C1 segment of cervical spinal cord (tissue), 14 donors: Measurements from ENCODE around the gene INPP5E.
A peak's percentile ranks its signal among the peaks of the same experiment; 100 is the strongest.

ENCODE experiments used
- DNase-seq, 14 donors: peaks; one replicate each; lab custom pipeline; 2025; lab: John Stamatoyannopoulos, UW

Gene INPP5E

DNA sequence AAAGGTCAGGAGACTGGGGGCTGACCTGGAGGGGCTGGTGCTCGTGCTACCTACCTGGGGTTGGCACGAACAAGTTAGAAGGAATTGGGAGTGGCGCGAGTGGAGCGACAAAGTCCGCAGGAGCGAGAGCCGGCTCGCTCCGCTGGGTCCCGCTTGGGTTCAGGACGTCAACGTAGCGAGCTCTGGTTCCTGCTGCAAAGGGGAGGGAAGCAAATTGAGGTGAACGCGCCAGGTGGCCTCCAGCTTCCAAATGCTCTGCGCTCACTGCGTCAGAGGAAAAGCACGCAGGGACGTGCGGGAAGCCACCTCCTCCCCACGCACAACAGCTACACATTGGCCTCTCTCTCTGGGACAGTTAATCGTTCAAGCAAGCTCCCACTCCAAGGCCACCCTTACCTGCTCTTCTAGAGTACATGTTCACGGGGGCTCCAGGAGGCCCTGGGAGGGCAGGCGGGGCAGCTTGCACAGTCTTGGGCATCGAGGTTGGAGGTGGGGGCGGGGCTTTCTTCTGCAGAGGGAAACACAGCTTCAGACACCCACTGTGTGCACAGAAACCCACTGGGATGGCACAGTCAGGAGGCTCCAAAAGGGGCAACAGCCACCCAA is 7.6 kb upstream of the INPP5E start:
- no peak for DNase-seq

DNA sequence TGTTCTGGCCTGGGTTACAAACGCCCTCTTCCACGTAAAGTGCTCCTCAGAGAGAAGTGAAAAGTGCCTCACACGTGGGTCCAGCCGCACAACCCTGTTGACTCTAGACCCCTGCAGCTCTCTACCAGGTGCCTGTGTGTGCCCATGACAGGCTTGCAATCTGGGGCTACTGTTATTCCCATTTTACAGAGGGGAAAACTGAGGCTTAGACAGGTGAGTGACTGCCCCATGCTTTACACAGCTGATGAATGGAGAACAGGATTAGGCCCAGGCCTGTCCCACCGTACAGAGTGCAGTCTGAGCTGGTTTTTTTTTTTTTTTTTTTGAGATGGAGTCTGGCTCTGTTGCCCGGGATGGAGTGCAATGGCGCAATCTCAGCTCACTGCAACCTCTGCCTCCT is 6.2 kb upstream of the INPP5E start:
- no peak for DNase-seq

DNA sequence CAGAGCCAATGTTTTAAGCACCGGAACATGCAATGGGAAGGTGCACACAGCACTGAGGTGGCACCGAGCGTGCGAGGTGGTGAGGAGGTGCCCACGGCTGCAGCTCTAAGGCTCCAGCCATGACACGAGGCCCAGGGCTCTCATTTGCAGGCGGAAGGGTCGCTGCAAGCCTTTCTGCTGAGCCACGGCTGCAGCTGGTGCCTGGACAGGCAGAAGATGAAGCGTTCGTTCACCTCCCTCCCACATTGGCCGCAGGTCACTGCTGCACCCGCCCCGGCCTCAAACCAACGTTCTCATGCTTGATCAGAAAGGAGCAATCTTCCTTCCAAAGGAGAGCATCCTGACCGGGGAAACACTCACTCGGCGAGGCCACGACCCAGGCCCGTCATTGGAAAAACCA is 4.5 kb upstream of the INPP5E start:
- no peak for DNase-seq

DNA sequence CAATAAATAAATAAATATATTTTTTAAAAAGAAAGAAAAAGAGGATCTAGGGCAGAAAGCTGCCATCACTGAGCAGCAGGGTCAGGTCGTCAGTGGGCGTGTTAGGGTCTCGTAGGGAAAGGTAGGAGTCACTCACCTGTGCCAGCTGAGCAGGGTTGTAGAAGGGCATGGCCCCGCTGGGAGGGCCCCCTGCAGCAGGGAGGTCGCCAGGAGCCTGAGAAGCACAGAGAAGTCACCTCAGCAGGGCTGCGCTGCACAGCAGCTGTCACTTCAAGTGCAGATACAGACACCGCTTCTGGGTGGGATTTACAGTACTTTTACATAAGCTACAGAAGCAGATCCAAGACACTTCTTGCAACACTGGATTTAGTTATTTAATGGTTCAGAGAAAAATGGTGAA is 4.0 kb upstream of the INPP5E start:
- no peak for DNase-seq

DNA sequence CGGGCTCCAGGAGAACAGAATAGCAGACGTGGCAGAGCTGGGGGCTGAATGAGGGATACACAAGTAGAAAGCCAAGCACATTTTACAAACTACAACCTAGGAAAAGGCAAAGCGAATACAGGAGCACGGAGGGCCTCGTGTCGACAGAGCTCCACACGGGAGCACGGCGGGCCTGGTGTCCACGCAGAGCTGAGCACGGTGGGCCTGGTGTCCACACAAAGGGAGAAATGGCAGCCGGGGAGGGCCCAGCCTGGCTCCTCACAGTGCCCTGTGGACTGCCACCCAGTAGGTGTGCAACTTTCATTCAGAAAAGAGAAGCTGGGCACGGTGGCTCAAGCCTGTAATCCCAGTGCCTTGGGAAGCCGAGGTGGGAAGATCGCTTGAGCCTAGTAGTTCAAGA is 3.4 kb upstream of the INPP5E start:
- no peak for DNase-seq

DNA sequence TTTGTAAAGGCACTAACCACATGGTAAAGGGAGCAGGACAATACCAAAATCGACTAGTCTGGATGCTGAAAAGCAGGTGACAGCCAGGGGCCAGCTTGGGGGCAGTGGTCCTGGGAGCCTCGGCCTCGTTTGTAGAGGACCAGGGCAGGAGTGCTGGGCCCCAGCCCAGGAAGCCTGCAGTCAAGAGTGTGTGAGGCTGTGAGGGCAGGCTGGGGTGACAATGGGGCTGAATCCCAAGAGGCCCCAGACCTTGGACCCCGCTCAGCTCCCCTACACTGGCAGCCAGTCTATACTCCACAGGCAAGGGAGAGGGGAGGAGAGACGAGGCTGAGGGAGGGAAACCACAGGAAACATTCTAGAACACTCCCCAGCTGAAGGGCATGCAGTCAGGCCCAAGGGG is 2.6 kb upstream of the INPP5E start:
- no peak for DNase-seq

DNA sequence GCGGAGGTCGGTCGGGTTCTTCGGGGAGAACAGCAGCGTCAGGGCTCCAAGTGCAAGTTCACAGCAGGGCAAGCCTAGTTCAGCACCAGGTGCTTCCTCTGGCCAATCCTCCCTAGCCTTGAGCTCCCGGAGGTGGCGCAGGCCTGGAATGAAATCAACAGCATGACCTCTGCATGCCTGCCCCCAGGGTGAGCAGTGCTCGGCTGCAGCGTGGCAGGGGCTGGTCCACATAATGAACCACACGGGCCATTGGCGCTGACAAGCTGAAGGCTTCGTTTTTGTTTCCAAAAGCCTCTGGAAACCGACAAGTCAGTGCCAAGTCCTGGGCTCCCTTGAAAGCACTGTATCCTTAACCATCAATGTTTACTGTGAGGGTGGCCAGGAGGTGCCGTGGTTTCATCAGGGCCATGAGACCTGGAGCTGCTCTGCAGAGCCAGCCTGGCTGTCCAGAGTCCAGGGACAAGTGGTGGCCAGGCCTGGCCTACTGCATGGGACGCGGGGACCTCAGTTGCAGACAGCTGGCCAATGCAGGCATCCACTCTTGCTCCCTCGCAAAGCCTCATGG is 2.1 kb upstream of the INPP5E start:
- peak in 2 of 14 donors; percentile 14 to 57 for DNase-seq

DNA sequence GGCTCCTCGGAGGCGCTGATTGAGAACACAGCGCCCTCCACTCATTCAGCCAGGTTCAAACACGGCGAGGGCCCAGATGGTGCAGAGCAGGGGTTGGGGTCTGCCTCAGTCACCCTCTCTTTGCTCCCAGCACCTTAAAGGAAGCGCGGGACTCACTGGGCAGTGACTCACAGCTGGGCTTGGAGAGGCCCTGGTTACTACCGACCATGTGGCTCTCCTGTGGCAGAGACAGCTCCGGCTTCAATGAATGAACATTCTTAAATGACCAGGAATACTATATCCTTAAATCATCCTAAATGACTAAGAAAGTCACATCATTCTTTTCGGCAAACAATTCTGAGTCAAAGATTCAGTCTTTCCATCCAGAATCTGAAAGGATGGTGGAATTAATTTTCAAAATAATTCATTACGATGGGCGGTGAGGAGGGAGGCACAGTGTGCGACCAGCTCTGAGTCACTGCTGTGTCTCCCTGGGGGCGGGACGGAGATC is 1.6 kb upstream of the INPP5E start:
- DNase-seq: no peak

DNA sequence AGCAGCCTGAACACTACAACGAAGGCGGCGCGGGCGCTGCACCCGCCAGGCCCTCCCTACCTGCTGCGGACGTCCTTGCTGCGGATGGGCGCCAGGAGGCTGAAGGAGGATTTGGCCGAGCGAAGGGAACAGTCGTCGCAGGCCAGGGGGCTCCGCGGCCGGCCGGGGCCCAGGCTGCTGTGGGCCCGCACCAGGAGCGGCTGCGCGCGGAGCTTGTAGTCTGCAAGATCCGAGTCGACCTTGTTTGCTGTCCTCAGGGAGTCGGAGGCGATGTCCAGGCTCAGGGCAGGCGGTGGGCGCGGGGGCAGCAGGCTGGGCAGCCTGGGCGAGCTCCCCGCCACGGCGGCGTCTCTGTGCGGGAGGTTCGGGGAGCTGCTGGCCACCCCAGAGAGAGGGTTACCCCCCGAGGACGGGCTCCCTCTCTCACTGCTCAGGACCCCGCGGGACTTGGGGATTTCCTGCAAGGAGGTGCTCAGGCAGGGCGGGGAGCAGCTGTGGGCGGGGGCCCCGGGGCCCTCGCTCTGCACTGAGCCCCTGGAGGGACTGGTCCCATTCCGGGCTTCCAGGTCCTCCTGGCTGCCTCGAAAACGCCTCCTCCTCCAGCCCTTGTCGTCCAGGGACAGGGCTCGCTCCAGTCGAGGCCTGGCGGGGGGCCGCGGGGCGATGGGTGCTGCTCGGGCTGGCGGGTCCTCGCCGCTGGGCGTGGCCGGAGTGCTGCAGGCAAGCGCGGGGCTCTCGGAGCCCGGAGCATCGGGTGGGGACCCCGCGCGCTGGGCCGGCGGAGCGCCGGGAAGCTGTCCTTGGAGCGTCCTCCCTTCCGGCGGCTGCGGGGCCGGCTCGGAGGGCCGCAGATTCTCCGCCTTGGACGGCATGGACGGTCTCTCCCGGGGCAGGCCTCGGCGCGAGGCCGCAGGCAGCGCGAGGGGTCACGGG is 831 bp downstream of the INPP5E start:
- peak in 1 of 14 donors; percentile 45 for DNase-seq

DNA sequence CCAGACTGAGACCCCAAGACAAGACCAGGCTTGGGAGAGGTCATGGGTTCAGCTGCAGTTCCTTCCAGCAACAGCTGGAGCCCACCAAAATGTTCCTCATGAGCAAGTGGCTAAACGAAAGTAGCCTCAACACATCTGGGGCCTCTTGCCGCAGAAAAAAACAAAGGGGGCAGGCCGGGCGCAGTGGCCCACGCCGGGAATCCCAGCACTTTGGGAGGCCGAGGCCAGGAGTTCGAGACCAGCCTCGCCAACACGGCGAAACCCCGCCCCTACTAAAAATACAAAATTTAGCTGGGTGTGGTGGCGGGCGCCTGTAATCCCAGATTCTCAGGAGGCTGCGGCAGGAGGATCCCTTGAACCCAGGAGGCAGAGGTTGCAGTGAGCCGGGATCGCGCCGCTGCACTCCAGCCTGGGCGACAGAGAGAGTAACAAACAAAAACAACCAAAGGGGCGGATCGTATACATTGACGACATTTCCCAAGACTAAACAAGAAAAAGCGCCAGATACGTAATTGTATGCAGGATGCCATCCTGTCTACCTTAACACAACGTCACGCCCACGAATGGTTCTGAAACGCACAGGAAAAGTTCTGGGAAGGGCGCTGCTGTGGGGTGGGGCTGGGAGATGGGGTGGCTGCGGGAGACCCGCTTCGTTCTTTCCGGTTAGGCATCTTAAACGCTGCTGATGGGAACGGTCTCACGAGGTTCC is 1.7 kb downstream of the INPP5E start:
- DNase-seq: no peak

DNA sequence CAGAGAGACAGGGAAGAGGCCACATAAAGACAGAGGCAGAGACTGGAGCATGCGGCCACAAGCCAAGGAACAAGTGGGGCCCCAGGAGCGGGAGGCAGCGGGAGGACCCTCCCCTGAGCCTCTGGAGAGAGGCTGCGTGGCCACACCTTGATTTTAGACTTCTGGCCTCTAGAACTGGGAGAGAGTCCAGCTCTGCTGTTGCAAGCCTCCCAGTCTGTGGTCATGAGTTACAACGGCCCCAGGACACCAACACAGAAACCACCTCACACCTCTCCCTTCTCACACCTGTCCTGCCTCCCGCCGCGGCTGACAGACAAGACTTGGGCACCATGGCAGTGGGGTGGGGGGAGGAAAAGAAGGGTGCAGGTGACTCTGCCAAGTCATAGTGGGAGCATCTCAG is 2.2 kb downstream of the INPP5E start:
- no peak for DNase-seq

DNA sequence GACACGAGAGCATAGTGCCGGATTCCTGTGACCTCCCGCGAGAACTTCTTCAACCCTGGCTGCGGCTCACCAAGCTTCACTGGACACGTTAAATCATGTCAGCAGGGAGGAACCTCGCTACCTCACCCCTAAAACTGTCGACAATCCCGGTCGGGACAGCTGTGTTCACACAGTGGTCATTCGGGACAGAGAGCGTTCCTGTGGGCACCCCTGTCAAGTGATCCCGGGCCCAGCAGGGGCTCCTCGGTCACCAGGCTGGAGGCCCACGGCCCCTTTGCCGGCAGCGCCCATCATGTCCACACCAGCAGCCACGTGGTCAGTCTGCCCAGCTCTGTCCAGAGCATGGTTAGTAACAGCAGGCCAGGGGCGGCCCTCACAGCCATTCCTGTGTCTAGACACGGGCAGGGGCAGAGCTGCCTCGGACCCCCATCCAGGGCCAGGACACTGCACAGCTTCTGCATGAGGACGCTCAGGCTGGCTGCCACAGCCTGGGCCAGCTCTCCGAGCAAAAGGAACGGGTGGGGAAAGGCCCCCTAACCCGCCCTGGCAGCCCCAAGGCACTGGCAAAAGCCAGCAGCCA is 3.5 kb downstream of the INPP5E start:
- no peak for DNase-seq

DNA sequence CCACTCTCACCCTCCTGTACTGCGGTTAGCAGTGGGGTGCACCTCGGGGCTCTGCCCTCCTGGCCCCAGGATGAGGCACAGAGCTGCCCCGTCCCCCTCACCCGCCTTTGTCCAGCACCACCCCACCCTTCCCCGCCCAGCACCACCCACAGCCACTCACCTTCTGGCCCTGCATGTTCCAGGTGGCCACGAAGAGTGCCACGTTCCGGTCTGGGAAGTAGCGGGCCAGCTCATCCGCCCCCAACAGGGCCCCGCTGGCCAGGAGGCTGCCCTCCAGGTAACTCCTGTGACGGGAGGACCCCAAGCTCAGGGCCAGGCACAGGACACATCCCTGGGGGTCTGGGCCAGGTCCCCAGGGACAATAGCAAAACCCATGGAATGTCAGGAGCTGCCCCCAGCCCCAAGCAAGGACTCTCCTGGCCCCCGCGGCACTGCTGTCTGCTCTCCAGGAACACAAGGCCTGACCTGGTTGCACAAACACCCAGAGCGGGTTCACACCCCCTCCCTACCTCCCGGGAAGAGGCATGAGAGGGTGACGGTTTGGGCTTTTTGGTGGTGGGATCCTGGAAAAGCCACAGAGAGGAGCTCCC is 5.0 kb downstream of the INPP5E start:
- no peak for DNase-seq

DNA sequence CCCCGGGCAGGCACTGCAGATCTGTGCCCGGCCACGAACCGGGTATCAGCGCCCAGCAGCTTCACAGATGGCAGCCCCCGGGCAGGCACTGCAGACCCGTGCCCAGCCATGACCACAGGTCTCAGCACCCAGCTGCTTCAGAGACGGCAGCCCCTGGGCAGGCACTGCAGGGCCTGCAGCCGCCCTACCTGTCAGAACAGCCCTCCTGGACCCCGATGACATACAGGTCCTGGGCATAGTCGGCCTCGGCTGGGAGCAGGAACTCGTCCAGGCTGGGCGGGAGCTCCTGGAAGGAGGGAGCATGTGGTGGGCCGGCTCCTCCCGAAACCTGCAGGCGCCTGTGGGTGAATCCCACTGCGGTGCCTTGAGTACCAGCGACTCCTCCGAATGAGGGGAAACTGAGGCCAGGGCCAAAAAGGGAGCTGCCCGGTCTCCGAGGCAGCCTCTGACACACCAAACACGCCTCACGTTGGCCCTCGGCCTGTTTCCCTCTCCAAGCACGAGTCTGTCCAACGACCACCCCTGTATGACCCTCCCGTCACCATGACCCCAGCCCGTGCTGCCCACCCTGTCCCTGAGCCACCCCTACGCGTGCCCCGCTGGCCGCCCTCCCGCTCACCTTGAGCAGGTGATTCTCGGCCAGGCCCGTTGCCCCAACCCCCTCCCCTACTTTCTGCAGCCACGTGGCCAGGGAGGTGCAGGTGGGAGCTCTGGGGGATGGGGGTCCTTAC is 5.6 kb downstream of the INPP5E start:
- DNase-seq: no peak

DNA sequence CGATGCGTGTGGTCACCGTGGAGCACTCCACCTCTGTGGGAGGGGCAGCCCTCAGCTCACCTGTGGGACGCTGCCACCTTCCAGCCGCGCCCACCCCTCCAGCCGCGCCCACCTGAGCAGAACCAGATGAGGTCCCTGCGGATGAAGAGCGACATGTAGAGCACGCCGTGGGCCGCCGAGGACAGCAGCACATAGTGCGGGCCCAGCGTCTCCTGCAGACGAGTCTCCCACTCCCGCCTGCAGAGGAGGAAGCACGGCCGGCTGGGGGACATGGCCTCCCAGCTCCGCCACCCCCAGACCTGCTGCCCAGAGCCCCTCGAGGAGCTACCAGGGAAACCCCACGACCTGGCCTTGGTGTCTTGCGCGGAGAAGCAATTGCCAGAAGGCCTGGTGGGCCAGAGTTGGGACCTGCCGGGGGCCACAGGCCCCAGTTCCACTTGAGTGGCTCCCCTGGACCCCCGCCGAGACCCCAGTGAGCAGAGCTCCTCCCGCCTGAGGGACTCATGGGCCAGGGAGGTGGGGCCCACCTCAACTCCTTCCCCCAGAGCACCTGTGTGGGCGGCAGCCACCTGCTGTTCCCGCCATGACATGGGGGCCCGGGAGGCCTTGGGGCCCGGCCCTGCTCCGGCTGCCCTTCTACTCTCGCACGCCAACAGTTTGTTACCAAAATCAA is 6.5 kb downstream of the INPP5E start:
- DNase-seq: no peak

DNA sequence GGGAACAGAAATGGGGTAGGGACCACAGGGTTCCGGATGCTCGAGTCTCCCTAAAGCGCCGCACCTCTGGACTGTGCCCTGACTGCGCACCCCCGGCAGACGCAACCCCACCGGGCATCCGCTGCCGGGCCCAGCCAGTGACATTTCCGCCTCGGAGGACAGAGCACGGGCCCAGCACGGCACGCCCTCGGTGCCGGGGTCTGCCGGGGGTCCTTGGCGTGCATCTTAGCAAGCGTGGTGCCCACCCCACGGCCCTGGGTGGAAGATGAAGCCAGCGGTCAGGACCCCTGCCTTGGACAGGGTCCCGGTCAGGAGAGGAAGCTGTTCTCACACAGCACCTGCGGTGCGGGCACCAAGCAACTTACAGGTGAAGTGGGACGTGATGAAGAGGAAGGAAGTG is 7.1 kb downstream of the INPP5E start:
- no peak for DNase-seq

DNA sequence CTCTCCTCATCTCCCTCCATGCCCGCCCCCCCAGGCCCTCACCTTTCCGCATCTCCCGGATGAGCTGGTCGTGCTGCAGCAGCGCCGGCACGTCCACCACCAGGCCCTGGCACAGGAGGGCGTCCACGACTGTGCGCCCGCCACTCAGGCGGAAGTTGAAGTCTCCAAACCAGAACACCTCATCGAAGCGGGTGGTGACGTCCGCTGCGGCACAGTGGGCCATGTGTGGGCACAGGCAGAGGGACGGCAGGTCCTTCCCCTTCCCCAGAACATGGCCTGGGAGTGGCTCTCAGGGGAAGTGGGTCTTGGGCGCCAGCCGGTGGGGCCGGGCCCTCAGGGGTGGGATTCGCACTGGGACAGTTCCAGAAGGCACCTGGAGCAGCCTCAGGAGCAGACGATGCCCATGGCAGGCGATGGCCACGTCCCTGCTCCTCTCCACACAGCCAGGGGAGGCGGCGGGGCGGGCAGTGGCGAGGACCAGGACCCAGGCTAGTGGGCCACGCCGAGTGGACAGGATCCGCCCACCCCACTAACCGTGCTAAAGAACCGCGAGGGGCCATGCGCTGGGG is 7.8 kb downstream of the INPP5E start:
- DNase-seq: no peak

DNA sequence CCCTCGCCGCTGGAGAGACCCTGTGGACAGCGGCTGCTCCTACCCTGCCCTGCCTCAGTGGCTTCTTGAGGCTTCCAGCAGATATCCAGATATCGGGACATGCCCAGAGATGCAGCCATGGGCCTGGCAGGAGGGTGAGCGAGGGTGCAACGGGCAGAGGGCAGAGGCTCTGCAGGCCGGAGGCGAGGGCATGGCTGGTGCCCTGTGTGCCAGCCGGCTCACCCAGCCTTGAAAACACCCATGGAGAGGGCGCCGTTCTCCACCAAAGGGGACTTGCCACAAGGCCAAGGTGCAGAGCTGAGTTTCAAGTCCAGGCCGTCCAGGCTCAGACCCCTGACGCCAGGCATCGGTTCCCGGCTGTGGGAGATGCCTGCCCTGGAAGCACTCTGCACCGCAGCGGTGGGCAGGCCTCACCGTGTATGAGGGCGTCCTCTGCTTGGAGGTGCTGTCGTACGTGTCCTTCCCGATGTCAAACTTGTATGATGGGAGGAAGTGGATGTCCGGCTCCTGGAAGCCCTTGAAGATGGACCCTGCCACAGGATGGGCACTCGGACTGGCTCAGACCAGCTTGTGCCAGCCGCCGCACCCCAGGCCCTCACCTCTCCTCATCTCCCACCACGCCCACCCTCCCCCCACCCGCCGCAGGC is 8.9 kb downstream of the INPP5E start:
- DNase-seq: no peak
